Measurements from ENCODE around the gene DAZAP2. TPM values are rescaled to one million over a fixed set of nuclear protein-coding genes. Genes with fewer than 3 reads are reported as not detected.

Gene DAZAP2
- total and polyA plus RNA-seq, 2 of the 13 experiments (the other 11 are each of a cell fraction or from before 2014, with no cell fraction given) = 64.5 to 222 TPM

- TF ChIP-seq, protein P1, sequence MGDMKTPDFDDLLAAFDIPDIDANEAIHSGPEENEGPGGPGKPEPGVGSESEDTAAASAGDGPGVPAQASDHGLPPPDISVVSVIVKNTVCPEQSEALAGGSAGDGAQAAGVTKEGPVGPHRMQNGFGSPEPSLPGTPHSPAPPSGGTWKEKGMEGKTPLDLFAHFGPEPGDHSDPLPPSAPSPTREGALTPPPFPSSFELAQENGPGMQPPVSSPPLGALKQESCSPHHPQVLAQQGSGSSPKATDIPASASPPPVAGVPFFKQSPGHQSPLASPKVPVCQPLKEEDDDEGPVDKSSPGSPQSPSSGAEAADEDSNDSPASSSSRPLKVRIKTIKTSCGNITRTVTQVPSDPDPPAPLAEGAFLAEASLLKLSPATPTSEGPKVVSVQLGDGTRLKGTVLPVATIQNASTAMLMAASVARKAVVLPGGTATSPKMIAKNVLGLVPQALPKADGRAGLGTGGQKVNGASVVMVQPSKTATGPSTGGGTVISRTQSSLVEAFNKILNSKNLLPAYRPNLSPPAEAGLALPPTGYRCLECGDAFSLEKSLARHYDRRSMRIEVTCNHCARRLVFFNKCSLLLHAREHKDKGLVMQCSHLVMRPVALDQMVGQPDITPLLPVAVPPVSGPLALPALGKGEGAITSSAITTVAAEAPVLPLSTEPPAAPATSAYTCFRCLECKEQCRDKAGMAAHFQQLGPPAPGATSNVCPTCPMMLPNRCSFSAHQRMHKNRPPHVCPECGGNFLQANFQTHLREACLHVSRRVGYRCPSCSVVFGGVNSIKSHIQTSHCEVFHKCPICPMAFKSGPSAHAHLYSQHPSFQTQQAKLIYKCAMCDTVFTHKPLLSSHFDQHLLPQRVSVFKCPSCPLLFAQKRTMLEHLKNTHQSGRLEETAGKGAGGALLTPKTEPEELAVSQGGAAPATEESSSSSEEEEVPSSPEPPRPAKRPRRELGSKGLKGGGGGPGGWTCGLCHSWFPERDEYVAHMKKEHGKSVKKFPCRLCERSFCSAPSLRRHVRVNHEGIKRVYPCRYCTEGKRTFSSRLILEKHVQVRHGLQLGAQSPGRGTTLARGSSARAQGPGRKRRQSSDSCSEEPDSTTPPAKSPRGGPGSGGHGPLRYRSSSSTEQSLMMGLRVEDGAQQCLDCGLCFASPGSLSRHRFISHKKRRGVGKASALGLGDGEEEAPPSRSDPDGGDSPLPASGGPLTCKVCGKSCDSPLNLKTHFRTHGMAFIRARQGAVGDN (CRISPR knock-in tag; IDR thresholded peaks at IDR 0.05) = peak; percentile 86
- TF ChIP-seq ZBTB20 (CRISPR knock-in tag; IDR thresholded peaks at IDR 0.05; ENCODE audit: borderline replicate concordance, low read depth) (peak; percentile 58; the same call in 1 of the 2 replicates), ELF4 (CRISPR knock-in tag; IDR thresholded peaks at IDR 0.05; ENCODE audit: borderline replicate concordance) (peak; percentile 97), ZNF878 (CRISPR knock-in tag; IDR thresholded peaks at IDR 0.05) (peak; percentile 61; the same call in 1 of the 2 replicates), HNRNPH1 (optimal IDR thresholded peaks at IDR 0.05; ENCODE audit: low read depth, low read length) (no peak), ZNF34 (CRISPR knock-in tag; IDR thresholded peaks at IDR 0.05; ENCODE audit: borderline replicate concordance) (no peak), AKAP8 (CRISPR knock-in tag; IDR thresholded peaks at IDR 0.05) (no peak), ZBTB34 (CRISPR knock-in tag; IDR thresholded peaks at IDR 0.05) (no peak), CREB1 (IDR thresholded peaks at IDR 0.05) (peak; percentile 80), CREB1 (CRISPR knock-in tag; IDR thresholded peaks at IDR 0.05) (peak; percentile 78), KLF6 (CRISPR knock-in tag; IDR thresholded peaks at IDR 0.05) (0 out of 2 replicates have a peak, but pooled peaks have one; percentile 29), ZNF253 (CRISPR knock-in tag; IDR thresholded peaks at IDR 0.05; ENCODE audit: borderline replicate concordance) (no peak; the same call in 1 of the 2 replicates), ZNF263 (CRISPR knock-in tag; IDR thresholded peaks at IDR 0.05) (peak; percentile 52; the same call in 1 of the 2 replicates), NR2F2 (IDR thresholded peaks at IDR 0.05; ENCODE audit: borderline replicate concordance, low read depth) (no peak), GATAD1 (CRISPR knock-in tag; IDR thresholded peaks at IDR 0.05) (peak; percentile 81), ASH2L (IDR thresholded peaks at IDR 0.05; ENCODE audit: insufficient read length, low read depth, low read length) (peak; percentile 96), HMGXB4 (CRISPR knock-in tag; IDR thresholded peaks at IDR 0.05; ENCODE audit: borderline replicate concordance in 1 of 2, low read depth in 1 of 2) (peak; percentile 59 to 80; a peak in 2 of 4 replicates)
- TF ChIP-seq, protein P2, sequence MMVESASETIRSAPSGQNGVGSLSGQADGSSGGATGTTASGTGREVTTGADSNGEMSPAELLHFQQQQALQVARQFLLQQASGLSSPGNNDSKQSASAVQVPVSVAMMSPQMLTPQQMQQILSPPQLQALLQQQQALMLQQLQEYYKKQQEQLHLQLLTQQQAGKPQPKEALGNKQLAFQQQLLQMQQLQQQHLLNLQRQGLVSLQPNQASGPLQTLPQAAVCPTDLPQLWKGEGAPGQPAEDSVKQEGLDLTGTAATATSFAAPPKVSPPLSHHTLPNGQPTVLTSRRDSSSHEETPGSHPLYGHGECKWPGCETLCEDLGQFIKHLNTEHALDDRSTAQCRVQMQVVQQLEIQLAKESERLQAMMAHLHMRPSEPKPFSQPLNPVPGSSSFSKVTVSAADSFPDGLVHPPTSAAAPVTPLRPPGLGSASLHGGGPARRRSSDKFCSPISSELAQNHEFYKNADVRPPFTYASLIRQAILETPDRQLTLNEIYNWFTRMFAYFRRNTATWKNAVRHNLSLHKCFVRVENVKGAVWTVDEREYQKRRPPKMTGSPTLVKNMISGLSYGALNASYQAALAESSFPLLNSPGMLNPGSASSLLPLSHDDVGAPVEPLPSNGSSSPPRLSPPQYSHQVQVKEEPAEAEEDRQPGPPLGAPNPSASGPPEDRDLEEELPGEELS (CRISPR knock-in tag; IDR thresholded peaks at IDR 0.05) = peak; percentile 39; the same call in 1 of the 2 replicates
Measured at GRCh38 chr12:51238510-51239334, at the start of gene DAZAP2 (continued).

Measured in HepG2 (cell line).